Stomach (tissue), 4 donors: ENCODE measurements around the gene LGALS7B.
A peak's percentile ranks its signal among the peaks of the same experiment; 100 is the strongest.

Experiments
- EP300 ChIP-seq: sonication (generic); formaldehyde crosslinking; IDR thresholded peaks from one replicate; pipeline ENCODE4 v1.6.1; 2017; ENCODE audit warnings: antibody characterized with exemption
- POLR2AphosphoS5 ChIP-seq, 3 donors: sonication (generic); formaldehyde crosslinking; IDR thresholded peaks; one replicate each; pipeline ENCODE4 v1.6.1; 2016; ENCODE audit warnings: antibody characterized with exemption in 3 of 3
- TF ChIP-seq, protein P1 (sequence below), 7 experiments: fragments of 450-650 bp in 4 of 7; fragments of 200-600 bp in 3 of 7; sonication (generic) in 3 of 7; IDR thresholded peaks; one replicate each; pipeline ENCODE4 v1.5.1; 2016 to 2019; ENCODE audit warnings: antibody characterized with exemption in 7 of 7, control low read depth in 2 of 7, mild to moderate bottlenecking in 1 of 7

- TF ChIP-seq, protein P1, sequence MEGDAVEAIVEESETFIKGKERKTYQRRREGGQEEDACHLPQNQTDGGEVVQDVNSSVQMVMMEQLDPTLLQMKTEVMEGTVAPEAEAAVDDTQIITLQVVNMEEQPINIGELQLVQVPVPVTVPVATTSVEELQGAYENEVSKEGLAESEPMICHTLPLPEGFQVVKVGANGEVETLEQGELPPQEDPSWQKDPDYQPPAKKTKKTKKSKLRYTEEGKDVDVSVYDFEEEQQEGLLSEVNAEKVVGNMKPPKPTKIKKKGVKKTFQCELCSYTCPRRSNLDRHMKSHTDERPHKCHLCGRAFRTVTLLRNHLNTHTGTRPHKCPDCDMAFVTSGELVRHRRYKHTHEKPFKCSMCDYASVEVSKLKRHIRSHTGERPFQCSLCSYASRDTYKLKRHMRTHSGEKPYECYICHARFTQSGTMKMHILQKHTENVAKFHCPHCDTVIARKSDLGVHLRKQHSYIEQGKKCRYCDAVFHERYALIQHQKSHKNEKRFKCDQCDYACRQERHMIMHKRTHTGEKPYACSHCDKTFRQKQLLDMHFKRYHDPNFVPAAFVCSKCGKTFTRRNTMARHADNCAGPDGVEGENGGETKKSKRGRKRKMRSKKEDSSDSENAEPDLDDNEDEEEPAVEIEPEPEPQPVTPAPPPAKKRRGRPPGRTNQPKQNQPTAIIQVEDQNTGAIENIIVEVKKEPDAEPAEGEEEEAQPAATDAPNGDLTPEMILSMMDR (IDR thresholded peaks at IDR 0.05), result no peak
- TF ChIP-seq EP300 (no peak), POLR2AphosphoS5 (IDR thresholded peaks at IDR 0.05) (peak in 1 of 3 donors; percentile 9)
Observed at GRCh38 chr19:38759590-38760003, 29.4 kb upstream of the LGALS7B start.
